GM12892 (cell line): ENCODE results near the gene CENPO.

Experiments
- POLR2A ChIP-seq: IDR thresholded peaks from 2 replicates; pipeline ENCODE4 v1.6.1; 2011; ENCODE audit warnings: low read depth, low read length, control low read depth
- POLR2AphosphoS5 ChIP-seq: IDR thresholded peaks from 2 replicates; pipeline ENCODE4 v1.6.1; 2011; ENCODE audit warnings: low read depth, low read length, control low read depth
- TAF1 ChIP-seq: IDR thresholded peaks from 2 replicates; pipeline ENCODE4 v1.6.1; 2011; ENCODE audit warnings: low read depth, mild to moderate bottlenecking, control low read depth, low read length, borderline replicate concordance

- TF ChIP-seq POLR2A (no peak), POLR2AphosphoS5 (no peak), TAF1 (no peak)
Measured at GRCh38 chr2:24836206-24836605, 43.0 kb downstream of the CENPO start.
